Lower lobe of right lung (tissue), 2 donors: ENCODE results near the gene LRRFIP1. TPM values are rescaled to one million over a fixed set of nuclear protein-coding genes. Genes with fewer than 3 reads are reported as not detected.
A peak's percentile ranks its signal among the peaks of the same experiment; 100 is the strongest.

Experiments
- ATAC-seq, 2 donors: fragments of 200-7000 bp; cut with Tn5 transposase; one replicate each; pipeline ENCODE4 v1.9.1; 2020 to 2022; ENCODE audit warnings: mild to moderate bottlenecking in 2 of 2, moderate library complexity in 2 of 2
- DNase-seq: peaks from one replicate; pipeline ENCODE4 v3.0.0-alpha.2; 2020
- H3K27ac ChIP-seq: fragments of 200-600 bp; one replicate; pipeline ENCODE4 v1.8.0; 2022
- H3K27me3 ChIP-seq: fragments of 200-600 bp; one replicate; pipeline ENCODE4 v1.8.0; 2022; ENCODE audit warnings: low read depth
- H3K36me3 ChIP-seq: fragments of 200-600 bp; one replicate; pipeline ENCODE4 v1.8.0; 2022; ENCODE audit warnings: mild to moderate bottlenecking
- H3K4me1 ChIP-seq: fragments of 200-600 bp; one replicate; pipeline ENCODE4 v1.8.0; 2022
- H3K4me3 ChIP-seq: fragments of 200-600 bp; one replicate; pipeline ENCODE4 v1.8.0; 2022; ENCODE audit warnings: mild to moderate bottlenecking
- H3K9me3 ChIP-seq: fragments of 200-600 bp; one replicate; pipeline ENCODE4 v1.8.0; 2022
- intact Hi-C: fragments of 100-400 bp; cut with DNase I; formaldehyde crosslinking; loops from one replicate; pipeline ENCODE4 v1.11.0; 2022
- total RNA-seq: library from RNA; stranded (reverse); fragmentation: NEBNext Ultra II Directional; extraction: Animal tissue kit (Norgen Biotek cat#: 25700); gene quantifications from one replicate; pipeline ENCODE4 v1.2.1, GENCODE V29; 2021
- TF ChIP-seq, protein P1 (sequence below): fragments of 200-600 bp; IDR thresholded peaks from one replicate; pipeline ENCODE4 v1.8.0; 2022; ENCODE audit warnings: antibody characterized with exemption, mild to moderate bottlenecking
- donor health status: DM: no; HTN: yes; CAD: no; lungs with severe emphysema.

The LRRFIP1 gene
- total RNA-seq, 1 donor from 2014 or later: 180 TPM

DNA sequence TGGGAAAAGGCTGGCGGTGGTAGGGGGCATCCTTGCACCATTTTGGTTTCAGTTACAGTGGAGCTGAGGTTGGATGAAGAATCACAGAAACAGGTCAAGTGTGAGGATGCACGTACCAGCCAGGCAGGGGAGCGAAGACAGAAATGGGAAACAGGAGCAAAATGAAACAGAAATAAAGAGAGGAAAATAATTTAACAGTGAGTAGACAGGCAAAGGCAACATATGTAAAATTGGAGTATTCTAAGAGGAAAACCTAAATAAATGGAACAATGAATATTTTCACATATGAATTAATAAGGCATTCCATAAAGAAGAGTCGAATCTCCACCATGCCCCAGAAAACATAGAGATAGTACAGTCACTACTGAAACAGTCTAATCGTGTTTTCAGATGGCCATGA is 29.7 kb downstream of the LRRFIP1 start:
- Histone ChIP-seq H3K9me3 (no peaks in the 10 kb centered on the region), H3K27ac (no peak overlapping the region), H3K27me3 (no peaks in the 10 kb centered on the region), H3K36me3 (no peaks in the 10 kb centered on the region), H3K4me3 (no peak overlapping the region), H3K4me1 (peaks cover 6% of the 10 kb centered on the region)
- TF ChIP-seq, protein P1, sequence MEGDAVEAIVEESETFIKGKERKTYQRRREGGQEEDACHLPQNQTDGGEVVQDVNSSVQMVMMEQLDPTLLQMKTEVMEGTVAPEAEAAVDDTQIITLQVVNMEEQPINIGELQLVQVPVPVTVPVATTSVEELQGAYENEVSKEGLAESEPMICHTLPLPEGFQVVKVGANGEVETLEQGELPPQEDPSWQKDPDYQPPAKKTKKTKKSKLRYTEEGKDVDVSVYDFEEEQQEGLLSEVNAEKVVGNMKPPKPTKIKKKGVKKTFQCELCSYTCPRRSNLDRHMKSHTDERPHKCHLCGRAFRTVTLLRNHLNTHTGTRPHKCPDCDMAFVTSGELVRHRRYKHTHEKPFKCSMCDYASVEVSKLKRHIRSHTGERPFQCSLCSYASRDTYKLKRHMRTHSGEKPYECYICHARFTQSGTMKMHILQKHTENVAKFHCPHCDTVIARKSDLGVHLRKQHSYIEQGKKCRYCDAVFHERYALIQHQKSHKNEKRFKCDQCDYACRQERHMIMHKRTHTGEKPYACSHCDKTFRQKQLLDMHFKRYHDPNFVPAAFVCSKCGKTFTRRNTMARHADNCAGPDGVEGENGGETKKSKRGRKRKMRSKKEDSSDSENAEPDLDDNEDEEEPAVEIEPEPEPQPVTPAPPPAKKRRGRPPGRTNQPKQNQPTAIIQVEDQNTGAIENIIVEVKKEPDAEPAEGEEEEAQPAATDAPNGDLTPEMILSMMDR: no peak
- no peak for DNase-seq
- intact Hi-C loops: no loop called here
- ATAC-seq: no peak

DNA sequence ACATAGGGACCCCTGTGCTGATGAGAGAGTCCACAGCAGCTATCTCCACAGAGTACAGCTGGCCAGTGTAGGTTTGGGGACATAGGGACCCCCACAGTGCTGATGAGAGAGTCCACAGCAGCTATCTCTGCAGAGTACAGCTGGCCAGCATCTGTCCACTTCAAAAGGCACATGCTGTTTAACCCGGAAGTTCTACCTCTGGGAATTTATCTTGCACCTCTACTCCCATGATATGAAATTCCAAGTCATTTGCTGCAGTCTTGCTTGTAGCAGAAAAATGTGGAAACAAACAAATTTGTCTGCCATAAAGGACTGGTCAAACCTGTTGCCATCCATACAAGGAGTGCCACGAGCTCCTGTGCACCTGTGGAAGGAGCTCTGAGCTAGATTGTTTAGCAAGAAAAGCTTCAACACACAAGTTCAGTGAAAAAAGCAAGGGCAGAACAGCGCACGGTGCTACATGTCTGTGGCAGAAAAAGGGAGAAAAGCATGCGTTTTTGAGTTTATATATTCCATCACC is 33.1 kb downstream of the LRRFIP1 start:
- ATAC-seq: peak in 1 of 2 donors; percentile 11
- intact Hi-C loops: no loop called here
- H3K27ac ChIP-seq: peak overlapping the region; percentile 4

DNA sequence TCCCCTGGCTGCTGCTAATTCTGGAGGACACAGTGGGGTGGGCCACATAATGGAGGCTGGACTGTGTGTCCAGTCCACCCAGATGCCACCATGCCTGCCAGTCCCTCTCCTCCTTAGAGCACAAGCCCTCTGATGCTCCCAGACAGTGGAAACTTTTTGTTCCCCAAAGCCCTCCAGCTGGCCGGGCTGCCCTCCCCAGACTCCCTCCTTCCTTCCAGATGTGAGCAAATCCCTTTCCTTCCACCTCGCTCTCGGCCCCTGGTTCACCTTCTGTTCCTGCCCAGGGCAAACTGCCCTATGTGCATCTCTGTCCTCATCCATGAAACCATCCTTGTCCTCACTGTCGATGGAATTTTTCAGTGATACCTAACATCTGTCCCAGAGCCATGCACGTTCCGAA is 33.9 kb downstream of the LRRFIP1 start:
- TF ChIP-seq, protein P1: no peak
- H3K4me3 ChIP-seq: no peak overlapping the region
- peaks cover 22% of the 10 kb centered on the region for H3K4me1 ChIP-seq
- H3K27ac ChIP-seq: peak overlapping the region; percentile 4
- H3K27me3 ChIP-seq: no peaks in the 10 kb centered on the region
- DNase-seq (no peak), ATAC-seq (no peak)
- H3K36me3 ChIP-seq: no peaks in the 10 kb centered on the region
- H3K9me3 ChIP-seq: no peaks in the 10 kb centered on the region
- intact Hi-C loops: no loop called here

More for the DNA sequence above, 33.1 kb downstream of the LRRFIP1 start:
- no peak for DNase-seq
- no peaks in the 10 kb centered on the region for H3K27me3 ChIP-seq
- H3K4me3 ChIP-seq: no peak overlapping the region
- TF ChIP-seq, protein P1: no peak
- H3K36me3 ChIP-seq: no peaks in the 10 kb centered on the region
- H3K4me1 ChIP-seq: peaks cover 22% of the 10 kb centered on the region
- H3K9me3 ChIP-seq: no peaks in the 10 kb centered on the region

DNA sequence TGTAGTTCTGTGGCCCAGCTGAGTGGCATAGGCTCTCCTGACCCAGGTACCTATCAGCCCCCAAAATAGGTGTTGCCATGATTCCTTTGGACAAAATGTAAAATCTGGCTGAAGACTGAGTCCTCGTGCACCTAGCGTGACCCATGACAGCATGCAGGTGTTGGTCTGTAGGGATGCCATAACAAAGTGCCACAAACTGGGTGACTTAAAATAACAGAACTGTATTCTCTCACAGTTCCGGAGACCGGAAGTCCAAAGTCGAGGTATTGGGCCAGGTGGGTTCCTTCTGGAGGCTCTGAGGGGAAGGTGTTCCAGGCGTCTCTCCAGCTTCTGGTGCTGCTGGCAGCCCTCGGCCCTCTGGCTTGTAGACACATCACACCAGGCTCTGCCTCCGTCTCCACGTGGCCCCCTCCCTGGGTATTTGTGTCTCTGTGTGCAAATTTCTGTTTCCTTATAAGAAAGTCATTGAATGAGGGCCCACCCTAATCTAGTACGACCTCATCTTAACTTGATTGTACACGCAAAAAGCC is 34.5 kb downstream of the LRRFIP1 start:
- H3K27ac ChIP-seq: no peak overlapping the region
- TF ChIP-seq, protein P1: no peak
- intact Hi-C loops: no loop called here
- peaks cover 22% of the 10 kb centered on the region for H3K4me1 ChIP-seq
- H3K9me3 ChIP-seq: no peaks in the 10 kb centered on the region
- ATAC-seq (no peak), DNase-seq (no peak)
- no peak overlapping the region for H3K4me3 ChIP-seq
- no peaks in the 10 kb centered on the region for H3K36me3 ChIP-seq
- H3K27me3 ChIP-seq: no peaks in the 10 kb centered on the region

DNA sequence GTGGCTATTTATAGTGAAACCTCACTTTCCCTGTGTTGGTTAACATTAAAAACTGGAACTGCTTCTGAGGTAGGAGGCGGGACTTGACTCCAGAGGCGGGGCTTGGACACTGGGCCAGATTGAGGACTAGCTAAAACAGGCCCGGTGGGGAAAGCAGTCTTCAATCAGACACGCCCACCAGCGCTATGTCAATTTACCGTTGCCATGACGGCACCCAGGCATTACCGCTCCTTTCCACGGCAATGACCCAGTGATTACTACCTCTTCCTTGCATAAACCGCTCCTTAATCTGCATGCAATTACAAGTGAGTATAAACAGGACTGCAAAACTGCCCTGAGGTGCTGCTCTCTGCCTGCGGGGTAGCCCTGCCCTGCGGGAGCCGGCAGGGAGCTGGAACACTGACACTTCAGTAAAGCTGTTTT is 35.3 kb downstream of the LRRFIP1 start:
- H3K4me1 ChIP-seq: peaks cover 22% of the 10 kb centered on the region
- TF ChIP-seq, protein P1: no peak
- no peaks in the 10 kb centered on the region for H3K36me3 ChIP-seq
- peak; percentile 96 for DNase-seq
- peak; percentile 97 to 98 for ATAC-seq
- intact Hi-C loops: no loop called here
- H3K4me3 ChIP-seq: peak overlapping the region; percentile 12
- no peaks in the 10 kb centered on the region for H3K9me3 ChIP-seq
- H3K27ac ChIP-seq: peak overlapping the region; percentile 71
- H3K27me3 ChIP-seq: no peaks in the 10 kb centered on the region
